H1 (cell line): ENCODE results near the gene ANLN. TPM values are rescaled to one million over a fixed set of nuclear protein-coding genes. Genes with fewer than 3 reads are reported as not detected.

Source experiments
- CTCF ChIA-PET: fragments of 300-600 bp; sonication (Branson Sonifier 250); formaldehyde crosslinking; loops from one replicate; lab custom pipeline; 2021; ENCODE audit not compliant: partially characterized antibody; lab: Charles Lee
- POLR2A ChIA-PET: fragments of 300-600 bp; sonication (Branson Sonifier 250); formaldehyde crosslinking; loops from one replicate; lab custom pipeline; 2021; ENCODE audit warnings: inconsistent platforms; ENCODE audit not compliant: partially characterized antibody; lab: Charles Lee
- DNase-seq, 2 experiments: peaks; one replicate each; pipeline versions ENCODE4 v3.0.0 to v3.0.0-alpha.2; 2010 to 2022; ENCODE audit warnings: low spot score in 2 of 2, low read depth in 1 of 2, mixed read lengths in 1 of 2
- FAIRE-seq: peaks from 2 replicates; lab custom pipeline; 2011; peaks lifted over from hg19 to GRCh38; lab: Jason Lieb, UNC
- H2AFZ ChIP-seq: 2 replicates; pipeline ENCODE4 v1.8.1; 2012; ENCODE audit warnings: low read length, inconsistent platforms
- H2AK5ac ChIP-seq: 2 replicates; pipeline ENCODE4 v1.6.1; 2013; ENCODE audit warnings: low read depth, low read length
- H2BK120ac ChIP-seq: replicated peaks from 2 replicates; pipeline ENCODE3; 2013; ENCODE audit warnings: low read depth, low read length, inconsistent platforms
- H2BK12ac ChIP-seq: 2 replicates; pipeline ENCODE4 v1.6.1; 2013; ENCODE audit warnings: low read depth, low read length
- H2BK15ac ChIP-seq: 2 replicates; pipeline ENCODE4 v1.6.1; 2013; ENCODE audit warnings: low read length
- H2BK20ac ChIP-seq: 2 replicates; pipeline ENCODE4 v1.6.1; 2013; ENCODE audit warnings: low read length
- H2BK5ac ChIP-seq: 2 replicates; pipeline ENCODE4 v1.6.1; 2013; ENCODE audit warnings: low read depth, low read length
- H3K14ac ChIP-seq: 2 replicates; pipeline ENCODE4 v1.6.1; 2013; ENCODE audit warnings: inconsistent platforms; ENCODE audit not compliant: insufficient read length
- H3K18ac ChIP-seq: 2 replicates; pipeline ENCODE4 v1.6.1; 2013; ENCODE audit warnings: low read length; ENCODE audit errors: extremely low read depth
- H3K23ac ChIP-seq: 2 replicates; pipeline ENCODE4 v1.6.1; 2013; ENCODE audit warnings: inconsistent platforms; ENCODE audit not compliant: insufficient read length
- H3K23me2 ChIP-seq: 2 replicates; pipeline ENCODE4 v1.6.1; 2013; ENCODE audit warnings: low read depth, low read length
- H3K27ac ChIP-seq: 2 replicates; pipeline ENCODE4 v1.6.1; 2011; ENCODE audit warnings: low read depth, low read length, inconsistent platforms
- H3K27me3 ChIP-seq, 4 experiments: replicated peaks in 1 of 4; 1 replicate in 1 of 4; 2 replicates in 3 of 4; pipeline versions ENCODE4 v1.6.1 to v1.8.1; 2011 to 2013; ENCODE audit warnings: low read length in 3 of 4, mild to moderate bottlenecking in 3 of 4, inconsistent platforms in 2 of 4, mixed read lengths in 2 of 4, moderate library complexity in 1 of 4; ENCODE audit not compliant: control insufficient read depth in 3 of 4, insufficient read depth in 3 of 4; ENCODE audit errors: extremely low read depth in 1 of 4
- H3K36me3 ChIP-seq, 4 experiments: 2 replicates each; pipeline versions ENCODE4 v1.6.1 to v1.8.1; 2011 to 2013; ENCODE audit warnings: mild to moderate bottlenecking in 4 of 4, low read length in 3 of 4, moderate library complexity in 2 of 4, control low read depth in 1 of 4, inconsistent platforms in 1 of 4; ENCODE audit not compliant: insufficient read depth in 4 of 4, control insufficient read depth in 2 of 4
- H3K4ac ChIP-seq: replicated peaks from 2 replicates; pipeline ENCODE3; 2013; ENCODE audit warnings: low read length, low read depth, mixed read lengths, inconsistent platforms; ENCODE audit not compliant: insufficient read length
- H3K4me1 ChIP-seq, 4 experiments: replicated peaks in 1 of 4; 1 replicate in 1 of 4; 2 replicates in 3 of 4; pipeline versions ENCODE4 v1.6.1 to v1.8.1; 2011 to 2013; ENCODE audit warnings: low read length in 3 of 4, inconsistent platforms in 2 of 4, mixed read lengths in 1 of 4; ENCODE audit not compliant: insufficient read depth in 4 of 4, control insufficient read depth in 3 of 4
- H3K4me2 ChIP-seq, 2 experiments: 2 replicates each; pipeline versions ENCODE4 v1.6.1 to v1.8.1; 2011 to 2013; ENCODE audit warnings: low read depth in 2 of 2, low read length in 2 of 2, control low read depth in 1 of 2, inconsistent platforms in 1 of 2, mild to moderate bottlenecking in 1 of 2; ENCODE audit not compliant: insufficient read depth in 1 of 2
- H3K4me3 ChIP-seq, 4 experiments: fragments of 200-600, 300-600 bp in 1 of 4; sonication (generic), shearing (Covaris generic), sonication (Bioruptor Twin) in 1 of 4; 2 replicates each; pipeline versions ENCODE4 v1.5.1 to v1.8.1; 2011 to 2016; ENCODE audit warnings: low read length in 4 of 4, low read depth in 3 of 4, control low read depth in 2 of 4, inconsistent platforms in 2 of 4, mild to moderate bottlenecking in 2 of 4, mixed read lengths in 1 of 4, moderate library complexity in 1 of 4; ENCODE audit not compliant: insufficient read depth in 2 of 4; ENCODE audit errors: extremely low read depth in 1 of 4
- H3K56ac ChIP-seq: replicated peaks from 2 replicates; pipeline ENCODE3; 2013; ENCODE audit warnings: low read depth, mild to moderate bottlenecking, mixed read lengths, low read length, inconsistent platforms; ENCODE audit not compliant: insufficient read length
- H3K79me1 ChIP-seq: 2 replicates; pipeline ENCODE4 v1.6.1; 2013; ENCODE audit warnings: low read depth, low read length, control low read depth
- H3K79me2 ChIP-seq, 2 experiments: 2 replicates each; pipeline versions ENCODE4 v1.6.1 to v1.8.1; 2012 to 2013; ENCODE audit warnings: low read length in 2 of 2, mild to moderate bottlenecking in 2 of 2, inconsistent platforms in 1 of 2; ENCODE audit not compliant: insufficient read depth in 2 of 2, control insufficient read depth in 1 of 2
- H3K9ac ChIP-seq, 4 experiments: replicated peaks in 1 of 4; 1 replicate in 1 of 4; 2 replicates in 3 of 4; pipeline versions ENCODE4 v1.6.1 to v1.8.1; 2011 to 2013; ENCODE audit warnings: low read depth in 3 of 4, low read length in 3 of 4, control low read depth in 2 of 4, mild to moderate bottlenecking in 2 of 4, moderate library complexity in 2 of 4, inconsistent platforms in 1 of 4; ENCODE audit errors: extremely low read depth in 1 of 4
- H3K9me3 ChIP-seq, 2 experiments: 2 replicates each; pipeline versions ENCODE4 v1.6.1 to v1.8.1; 2012 to 2013; ENCODE audit warnings: mild to moderate bottlenecking in 2 of 2, moderate library complexity in 2 of 2, control low read depth in 1 of 2, inconsistent platforms in 1 of 2, low read depth in 1 of 2, low read length in 1 of 2, mixed read lengths in 1 of 2; ENCODE audit not compliant: insufficient read depth in 2 of 2
- H4K20me1 ChIP-seq, 2 experiments: replicated peaks in 1 of 2; 2 replicates each; pipeline versions ENCODE3 to v1.8.1; 2011 to 2013; ENCODE audit warnings: inconsistent platforms in 2 of 2, low read length in 2 of 2, mild to moderate bottlenecking in 1 of 2; ENCODE audit not compliant: insufficient read depth in 2 of 2, control insufficient read depth in 1 of 2
- H4K5ac ChIP-seq: 2 replicates; pipeline ENCODE4 v1.6.1; 2013; ENCODE audit warnings: low read length, low read depth, mixed read lengths, inconsistent platforms; ENCODE audit not compliant: insufficient read length
- H4K8ac ChIP-seq: 2 replicates; pipeline ENCODE4 v1.8.0; 2013; ENCODE audit warnings: mild to moderate bottlenecking, moderate library complexity, low read length, inconsistent platforms; ENCODE audit not compliant: insufficient read depth; ENCODE audit errors: extremely low read depth
- H4K91ac ChIP-seq: replicated peaks from 2 replicates; pipeline ENCODE3; 2013; ENCODE audit warnings: low read length, mixed read lengths, inconsistent platforms; ENCODE audit not compliant: insufficient read length
- ATF2 ChIP-seq: IDR thresholded peaks from 2 replicates; pipeline ENCODE4 v1.6.1; 2012; ENCODE audit warnings: low read length, inconsistent platforms
- ATF3 ChIP-seq: IDR thresholded peaks from 2 replicates; pipeline ENCODE4 v1.6.1; 2011; ENCODE audit warnings: low read depth, mild to moderate bottlenecking, low read length; ENCODE audit not compliant: insufficient read depth
- CEBPB ChIP-seq: IDR thresholded peaks from 2 replicates; pipeline ENCODE4 v1.6.1; 2012; ENCODE audit warnings: low read depth, low read length
- EZH2 ChIP-seq: fragments of 200-600 bp; sonication (generic); IDR thresholded peaks from 2 replicates; pipeline ENCODE4 v1.7.1; 2012; ENCODE audit warnings: low read depth, mild to moderate bottlenecking, moderate library complexity, low read length, inconsistent platforms; ENCODE audit not compliant: severe bottlenecking
- FOSL1 ChIP-seq: IDR thresholded peaks from 2 replicates; pipeline ENCODE4 v1.6.1; 2011; ENCODE audit warnings: mild to moderate bottlenecking, low read depth, low read length, moderate library complexity; ENCODE audit not compliant: insufficient read depth
- JUN ChIP-seq: IDR thresholded peaks from 2 replicates; pipeline ENCODE4 v1.6.1; 2011; ENCODE audit warnings: low read depth, mild to moderate bottlenecking, improper control_type of control experiment, low read length
- RFX5 ChIP-seq: IDR thresholded peaks from 2 replicates; pipeline ENCODE4 v1.6.1; 2011; ENCODE audit warnings: low read depth, low read length, improper control_type of control experiment, borderline replicate concordance
- SIX5 ChIP-seq: IDR thresholded peaks from 2 replicates; pipeline ENCODE4 v1.6.1; 2011; ENCODE audit warnings: mild to moderate bottlenecking, low read depth, low read length
- YY1 ChIP-seq: IDR thresholded peaks from 2 replicates; pipeline ENCODE4 v1.6.1; 2011; ENCODE audit warnings: low read depth, mild to moderate bottlenecking, low read length
- WGBS, 2 experiments: shearing (Covaris generic) in 1 of 2; methylation state at CpG; one replicate each; pipeline versions ENCODE4 v1.1.6 to v1.1.7; 2013 to 2015; ENCODE audit warnings: low lambda C conversion rate in 2 of 2, mixed read lengths in 2 of 2, inconsistent platforms in 1 of 2, low coverage in 1 of 2, missing lambda C conversion rate in 1 of 2; ENCODE audit not compliant: insufficient replicate concordance in 2 of 2, insufficient coverage in 1 of 2, insufficient read length in 1 of 2; ENCODE audit errors: extremely low coverage in 1 of 2, missing lambda C conversion rate in 1 of 2; 5-methylcytosine and 5-hydroxymethylcytosine counted together
- polyA plus RNA-seq, 7 experiments: library from polyadenylated mRNA; depleted of rRNA in 3 of 7; stranded (reverse) in 5 of 7; unstranded in 2 of 7; fragments of >200 nt in 5 of 7; fragments of 200-250 nt in 2 of 7; gene quantifications; 1 replicate in 5 of 7; 2 replicates in 1 of 7; 4 replicates in 1 of 7; pipeline versions ENCODE4 v1.2.1 to v1.2.3, GENCODE V29; 2011 to 2013; ENCODE audit warnings: missing spikeins in 2 of 7, mixed read lengths in 2 of 7
- total RNA-seq: library from RNA; stranded (reverse); fragmentation: NEBNext Ultra II Directional; extraction: Animal tissue kit (Norgen Biotek cat#: 25700); gene quantifications from 2 replicates; pipeline ENCODE4 v1.2.1, GENCODE V29; 2021

Gene ANLN
- total and polyA plus RNA-seq, 2 of the 8 experiments (the other 6 are each of a cell fraction or from before 2014, with no cell fraction given): 18.5 to 90.1 TPM

GRCh38 chr7:36474283-36475010 is 84.8 kb downstream of the ANLN start:
- no peak overlapping the region for H3K9ac ChIP-seq
- no peak overlapping the region for H2BK120ac ChIP-seq
- FAIRE-seq (no peak), DNase-seq (no peak)
- no peaks in the 10 kb centered on the region for H3K4me1 ChIP-seq
- H4K8ac ChIP-seq: no peak overlapping the region
- H3K23me2 ChIP-seq: no peaks in the 10 kb centered on the region
- no peak overlapping the region for H2BK5ac ChIP-seq
- H4K20me1 ChIP-seq: peaks cover 0 to 1% of the 10 kb centered on the region in 2 experiments
- no peak overlapping the region for H3K18ac ChIP-seq
- H2AFZ ChIP-seq: no peak overlapping the region
- H4K5ac ChIP-seq: no peak overlapping the region
- H3K27me3 ChIP-seq: no peaks in the 10 kb centered on the region
- 85% methylated on average over 6 of the region's 6 CpGs; no CpG with 5 or more reads in 1 of the 2 experiments for WGBS, 2 experiments
- no peak overlapping the region for H3K4me3 ChIP-seq
- no peak overlapping the region for H3K14ac ChIP-seq
- no peak overlapping the region for H2BK12ac ChIP-seq
- ChIA-PET CTCF (interaction anchor here (0.5 to 9.4 kb wide), 38 partner anchors 11 to 739 kb away, joined by 3 to 75 read pairs (median 4); no protein-coding TSS in a partner anchor), POLR2A (no interaction called here)
- no peak overlapping the region for H2AK5ac ChIP-seq
- no peak overlapping the region for H3K4me2 ChIP-seq
- TF ChIP-seq ATF2: no peak
- TF ChIP-seq SIX5: no peak
- TF ChIP-seq FOSL1: no peak
- no peak for TF ChIP-seq EZH2
- no peak for TF ChIP-seq RFX5
- no peak for TF ChIP-seq ATF3
- TF ChIP-seq JUN: no peak
- TF ChIP-seq CEBPB: no peak
- TF ChIP-seq YY1: no peak
- no peak overlapping the region for H3K56ac ChIP-seq
- no peaks in the 10 kb centered on the region for H3K79me2 ChIP-seq
- no peak overlapping the region for H4K91ac ChIP-seq
- no peaks in the 10 kb centered on the region for H3K9me3 ChIP-seq
- no peak overlapping the region for H3K23ac ChIP-seq
- no peak overlapping the region for H2BK20ac ChIP-seq
- H2BK15ac ChIP-seq: no peak overlapping the region
- H3K27ac ChIP-seq: no peak overlapping the region
- H3K36me3 ChIP-seq: no peaks in the 10 kb centered on the region
- no peaks in the 10 kb centered on the region for H3K79me1 ChIP-seq
- no peak overlapping the region for H3K4ac ChIP-seq
